Measurements from ENCODE around the gene PAQR8.
"Not testable (repeated sequence)": the region's sequence is repeated elsewhere in the genome, so short reads cannot be mapped to it uniquely, and the experiment has no call there.

Gene PAQR8

GRCh38 chr6:52415917-52416628, 54.1 kb downstream of the PAQR8 start:
- no peak for DNase-seq

DNA sequence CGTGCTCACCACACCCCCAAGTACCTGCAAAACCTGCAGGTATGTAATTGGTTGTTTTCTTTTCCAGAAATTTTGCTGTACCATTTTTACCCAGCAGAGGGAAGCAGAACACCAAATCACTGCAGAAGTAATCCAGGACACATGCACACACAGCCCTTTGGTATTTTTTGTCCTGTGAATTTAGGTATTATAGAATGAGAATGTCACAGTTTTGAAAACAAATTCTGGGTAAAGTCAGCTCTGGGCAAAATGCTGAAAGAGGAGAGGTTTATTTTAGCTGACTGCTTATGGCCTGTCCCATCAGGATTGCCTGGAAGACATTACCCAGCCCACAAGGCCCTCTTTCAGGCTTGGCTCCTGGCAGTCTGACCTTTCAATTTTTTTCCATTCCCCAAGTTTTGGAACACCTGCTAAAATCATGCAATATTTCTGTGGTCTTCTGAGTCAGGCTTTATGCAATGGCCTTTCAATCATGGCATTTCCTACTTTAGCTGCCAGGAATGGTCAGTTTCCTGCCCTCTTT, 54.7 kb downstream of the PAQR8 start:
- DNase-seq, result no peak

GRCh38 chr6:52417675-52418111, 55.7 kb downstream of the PAQR8 start:
- no peak for DNase-seq

DNA sequence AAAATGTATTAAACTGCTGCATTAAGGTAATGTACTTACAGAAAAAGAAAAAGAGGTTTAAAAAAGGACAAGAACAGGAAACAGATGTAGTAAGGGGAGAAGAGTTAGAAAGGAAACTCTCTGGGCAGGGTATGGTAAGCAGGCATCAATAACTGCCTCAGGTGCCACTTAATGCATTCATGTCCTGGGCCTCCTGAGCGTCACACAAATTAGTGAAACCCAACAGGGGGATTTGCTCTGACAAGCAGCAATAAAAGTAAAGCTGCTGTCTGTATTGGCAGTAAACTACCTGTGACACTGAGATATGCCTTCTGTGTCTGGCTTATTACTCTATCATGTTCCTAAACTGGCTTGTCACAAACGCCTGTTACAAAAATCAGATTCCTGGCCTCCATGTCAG, 56.7 kb downstream of the PAQR8 start:
- no peak for DNase-seq

GRCh38 chr6:52419809-52420667, 58.1 kb downstream of the PAQR8 start, which contains the start of gene EFHC1:
Gene EFHC1 (plus strand): TSS chr6:52420342. CDS start chr6:52420411, 69 bp downstream.
- peak; percentile 95 for DNase-seq

- DNase-seq, result no peak
Measured at GRCh38 chr6:52420668-52421358, 58.9 kb downstream of the PAQR8 start.

GRCh38 chr6:52422156-52422555, 60.2 kb downstream of the PAQR8 start:
- no peak for DNase-seq

- DNase-seq, result no peak
Measured at GRCh38 chr6:52423448-52423847, 61.5 kb downstream of the PAQR8 start.

DNA sequence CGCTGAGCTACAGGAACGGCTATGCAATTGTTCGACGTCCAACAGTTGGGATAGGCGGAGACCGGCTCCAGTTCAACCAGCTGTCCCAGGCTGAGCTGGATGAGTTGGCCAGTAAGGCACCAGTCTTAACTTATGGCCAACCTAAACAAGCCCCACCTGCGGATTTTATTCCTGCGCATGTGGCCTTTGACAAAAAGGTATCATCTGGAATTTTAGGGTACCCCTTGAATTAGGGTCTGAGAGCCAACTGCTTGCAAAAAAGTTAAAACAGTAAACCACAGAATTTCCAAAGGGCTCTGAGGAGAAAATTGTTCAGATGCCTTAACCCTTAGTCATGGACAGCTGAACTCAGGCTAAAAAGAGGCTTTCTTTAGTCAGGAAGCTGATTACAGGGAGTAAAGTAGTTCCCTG, 62.0 kb downstream of the PAQR8 start:
- no peak for DNase-seq

GRCh38 chr6:52424513-52424912, 62.6 kb downstream of the PAQR8 start:
- no peak for DNase-seq

- DNase-seq, result no peak
Measured at GRCh38 chr6:52426667-52427066, 64.7 kb downstream of the PAQR8 start.

- not testable (repeated sequence) for DNase-seq
Measured at GRCh38 chr6:52433294-52433693, 71.3 kb downstream of the PAQR8 start.

DNA sequence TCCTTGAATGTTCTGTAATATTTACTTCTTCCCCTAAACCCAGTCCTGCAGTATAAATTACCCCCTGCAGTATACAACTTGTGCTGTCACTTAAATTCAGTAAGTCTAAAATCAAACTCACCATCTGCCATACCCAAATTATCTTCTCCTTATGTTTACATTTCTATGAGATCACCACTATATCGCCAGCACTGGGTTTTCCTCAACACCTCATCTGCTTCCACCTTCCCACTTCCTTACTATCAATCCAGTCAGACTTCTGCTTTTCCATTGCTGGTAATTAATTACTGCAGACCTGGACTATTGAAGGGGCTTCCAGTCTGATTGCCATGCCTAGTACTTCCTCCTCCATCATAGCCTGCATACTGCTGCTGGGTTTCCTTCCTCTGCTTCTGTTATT, 73.4 kb downstream of the PAQR8 start:
- DNase-seq, result no peak

DNA sequence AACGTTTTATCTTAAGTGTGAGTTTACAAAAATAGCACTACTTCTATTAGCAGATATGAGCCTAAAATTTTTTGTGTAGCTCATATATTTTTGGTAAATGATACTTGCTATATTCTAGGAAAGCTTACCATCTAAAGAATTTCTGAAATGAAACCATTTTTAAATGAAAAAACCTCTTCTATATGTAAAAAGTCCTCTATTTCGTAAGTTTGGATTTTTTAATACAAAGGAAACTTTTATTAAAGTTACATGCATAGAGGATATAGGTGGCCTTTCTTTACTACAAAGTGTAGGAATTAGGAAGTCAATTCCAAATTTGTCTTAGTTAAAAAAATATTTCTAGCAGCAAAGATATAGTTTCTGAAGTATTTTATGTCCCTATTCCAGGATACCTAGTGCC, 77.0 kb downstream of the PAQR8 start:
- no peak for DNase-seq

DNA sequence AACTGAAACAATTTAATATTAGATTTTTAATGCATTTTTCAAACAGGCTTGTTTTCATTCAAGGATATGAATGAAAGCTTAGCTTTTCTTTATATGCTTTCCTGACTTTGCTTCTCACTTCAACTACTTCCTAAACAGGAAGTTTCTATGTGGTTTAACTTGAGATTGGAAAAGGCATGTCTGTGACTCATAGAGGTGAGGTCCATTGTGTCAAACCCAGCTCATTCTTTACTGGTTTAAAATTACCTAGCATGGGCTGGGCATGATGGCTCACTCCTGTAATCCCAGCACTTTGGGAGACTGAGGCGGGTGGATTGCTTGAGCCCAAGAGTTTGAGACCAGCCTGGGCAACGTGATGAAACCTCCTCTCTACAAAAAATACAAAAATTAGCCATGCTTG, 92.6 kb downstream of the PAQR8 start:
- no peak for DNase-seq

DNA sequence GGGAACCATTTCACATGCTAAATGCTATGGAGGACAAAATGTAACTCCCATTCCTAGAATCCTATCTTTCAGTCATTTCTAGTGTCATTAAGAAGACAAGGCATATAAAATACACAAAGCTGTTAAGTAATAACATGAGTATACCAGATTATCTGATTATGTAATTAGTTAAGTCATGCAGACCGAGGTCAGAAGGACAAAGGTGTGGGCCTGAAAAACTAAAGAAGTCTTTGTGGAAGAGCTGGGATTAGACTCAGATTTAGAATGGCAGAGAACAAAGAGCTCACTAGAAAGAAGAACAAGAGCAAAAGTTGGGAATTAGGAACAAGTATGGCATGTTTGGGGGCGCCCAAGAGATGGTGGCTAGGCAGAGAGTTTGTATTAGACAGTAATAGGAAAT, 95.1 kb downstream of the PAQR8 start:
- DNase-seq, result no peak

All from GDM1 (cell line).